ENCODE measurements around the gene PIEZO2. TPM values are rescaled to one million over a fixed set of nuclear protein-coding genes. Genes with fewer than 3 reads are reported as not detected.
A peak's percentile ranks its signal among the peaks of the same experiment; 100 is the strongest.
"Not testable (repeated sequence)": the region's sequence is repeated elsewhere in the genome, so short reads cannot be mapped to it uniquely, and the experiment has no call there.

The PIEZO2 gene
- total RNA-seq, 1 donor from 2014 or later = 8.4 TPM

- DNase-seq (ENCODE audit: low spot score); H3K4me1 Mint-ChIP-seq (ENCODE audit: unreplicated experiment); H3K27ac Mint-ChIP-seq (ENCODE audit: unreplicated experiment); H3K4me3 Mint-ChIP-seq (ENCODE audit: unreplicated experiment); H3K9me3 Mint-ChIP-seq (ENCODE audit: unreplicated experiment); H3K27me3 Mint-ChIP-seq (ENCODE audit: unreplicated experiment); H3K36me3 Mint-ChIP-seq (ENCODE audit: low read depth, unreplicated experiment): not testable (repeated sequence)
Measured at GRCh38 chr18:10620670-10621329, 528.6 kb downstream of the PIEZO2 start.

Small RNAs within 50 kb of the gene (microRNA-seq; reads per million reads assigned to microRNA genes)
- gene MIR6788 (ENCODE audit: unreplicated experiment) = 0.90 reads per million, percentile 9 among the genes with 10 or more reads in this experiment

Measured in endothelial cell (in vitro differentiated cells).